Keratinocyte (primary cell): ENCODE results near the gene ADGRV1. TPM values are rescaled to one million over a fixed set of nuclear protein-coding genes. Genes with fewer than 3 reads are reported as not detected.

Experiments used
- DNase-seq: peaks from one replicate; pipeline ENCODE4 v3.0.0-alpha.2; 2011; ENCODE audit warnings: low read depth, missing footprints, low spot score
- FAIRE-seq: peaks from 2 replicates; lab custom pipeline; 2011; peaks lifted over from hg19 to GRCh38; lab: Jason Lieb, UNC
- H2AFZ ChIP-seq: 2 replicates; pipeline ENCODE4 v1.6.0; 2012; ENCODE audit warnings: low read length, control low read depth, inconsistent platforms; ENCODE audit not compliant: control insufficient read depth
- H3K27ac ChIP-seq: 2 replicates; pipeline ENCODE4 v1.5.1; 2011; ENCODE audit warnings: low read length; ENCODE audit not compliant: control insufficient read depth, insufficient read depth
- H3K27me3 ChIP-seq: 3 replicates; pipeline ENCODE4 v1.6.0; 2011; ENCODE audit warnings: low read length; ENCODE audit not compliant: control insufficient read depth, insufficient read depth; ENCODE audit errors: extremely low read depth
- H3K36me3 ChIP-seq, 2 experiments: 2 replicates in 1 of 2; 3 replicates in 1 of 2; pipeline ENCODE4 v1.5.1; 2011; ENCODE audit warnings: low read length in 2 of 2, mild to moderate bottlenecking in 1 of 2; ENCODE audit not compliant: control insufficient read depth in 2 of 2, insufficient read depth in 2 of 2; ENCODE audit errors: extremely low read depth in 1 of 2
- H3K4me1 ChIP-seq: 3 replicates; pipeline ENCODE4 v1.5.1; 2011; ENCODE audit warnings: low read length; ENCODE audit not compliant: control insufficient read depth, insufficient read depth; ENCODE audit errors: extremely low read depth
- H3K4me2 ChIP-seq: 3 replicates; pipeline ENCODE4 v1.6.0; 2011; ENCODE audit warnings: low read depth, low read length; ENCODE audit not compliant: control insufficient read depth, insufficient read depth; ENCODE audit errors: extremely low read depth
- H3K4me3 ChIP-seq, 3 experiments: fragments of 200-600 bp in 1 of 3; sonication (generic) in 1 of 3; 2 replicates in 2 of 3; 3 replicates in 1 of 3; pipeline ENCODE4 v1.5.1; 2011 to 2016; ENCODE audit warnings: low read length in 3 of 3, mild to moderate bottlenecking in 3 of 3, control low read depth in 2 of 3, inconsistent platforms in 1 of 3, low read depth in 1 of 3, mixed read lengths in 1 of 3, mixed run types in 1 of 3, moderate library complexity in 1 of 3; ENCODE audit not compliant: control insufficient read depth in 2 of 3, insufficient read depth in 2 of 3; ENCODE audit errors: extremely low read depth in 1 of 3
- H3K79me2 ChIP-seq: 2 replicates; pipeline ENCODE4 v1.6.0; 2012; ENCODE audit warnings: low read length; ENCODE audit not compliant: control insufficient read depth, insufficient read depth
- H3K9ac ChIP-seq: 3 replicates; pipeline ENCODE4 v1.6.0; 2011; ENCODE audit warnings: low read length; ENCODE audit not compliant: control insufficient read depth, insufficient read depth; ENCODE audit errors: extremely low read depth
- H3K9me1 ChIP-seq: 3 replicates; pipeline ENCODE4 v1.6.0; 2011; ENCODE audit warnings: low read length; ENCODE audit not compliant: control insufficient read depth, insufficient read depth; ENCODE audit errors: extremely low read depth
- H3K9me3 ChIP-seq: 2 replicates; pipeline ENCODE4 v1.5.1; 2012; ENCODE audit warnings: low read depth, low read length; ENCODE audit not compliant: control insufficient read depth
- H4K20me1 ChIP-seq: 3 replicates; pipeline ENCODE4 v1.6.0; 2011; ENCODE audit warnings: low read length; ENCODE audit not compliant: control insufficient read depth, insufficient read depth; ENCODE audit errors: extremely low read depth
- EZH2 ChIP-seq: IDR thresholded peaks from one replicate; pipeline ENCODE4 v1.6.1; 2012; ENCODE audit warnings: inconsistent platforms, mild to moderate bottlenecking, low read length, moderate library complexity
- dilution Hi-C: fragments of 300-500 bp; cut with MboI; formaldehyde crosslinking; loops from one replicate; pipeline ENCODE4 v1.7.0; 2020; ENCODE audit warnings: low sequenced_read_pairs; ENCODE audit not compliant: extremely low pct_ligation_motif_present
- polyA plus RNA-seq, 5 experiments: library from polyadenylated mRNA; depleted of rRNA in 3 of 5; stranded (reverse) in 3 of 5; stranded (forward) in 1 of 5; unstranded in 1 of 5; fragments of >200 nt; gene quantifications; 1 replicate in 1 of 5; 2 replicates in 3 of 5; 3 replicates in 1 of 5; pipeline versions ENCODE4 v1.2.1 to v1.2.3, GENCODE V29; 2011 to 2012; ENCODE audit warnings: missing spikeins in 2 of 5, low read depth in 1 of 5, low replicate concordance in 1 of 5
- TF ChIP-seq, protein P1 (sequence below), 3 experiments: IDR thresholded peaks in 1 of 3; conservative IDR thresholded peaks in 1 of 3; optimal IDR thresholded peaks in 1 of 3; 2 replicates in 2 of 3; 3 replicates in 1 of 3; pipeline versions ENCODE3 to v1.5.1; 2011; ENCODE audit warnings: low read length in 3 of 3, mild to moderate bottlenecking in 3 of 3, moderate library complexity in 2 of 3, control low read depth in 1 of 3, inconsistent platforms in 1 of 3; ENCODE audit not compliant: insufficient read depth in 2 of 3; ENCODE audit errors: extremely low read depth in 1 of 3

ADGRV1 gene
- polyA plus RNA-seq, 1 donor (not counting 4 experiments of a cell fraction or from before 2014, with no cell fraction given) = 0.05 TPM

- H3K36me3 ChIP-seq = no peaks in the 10 kb centered on the region
- no peak for TF ChIP-seq EZH2
- TF ChIP-seq, protein P1, sequence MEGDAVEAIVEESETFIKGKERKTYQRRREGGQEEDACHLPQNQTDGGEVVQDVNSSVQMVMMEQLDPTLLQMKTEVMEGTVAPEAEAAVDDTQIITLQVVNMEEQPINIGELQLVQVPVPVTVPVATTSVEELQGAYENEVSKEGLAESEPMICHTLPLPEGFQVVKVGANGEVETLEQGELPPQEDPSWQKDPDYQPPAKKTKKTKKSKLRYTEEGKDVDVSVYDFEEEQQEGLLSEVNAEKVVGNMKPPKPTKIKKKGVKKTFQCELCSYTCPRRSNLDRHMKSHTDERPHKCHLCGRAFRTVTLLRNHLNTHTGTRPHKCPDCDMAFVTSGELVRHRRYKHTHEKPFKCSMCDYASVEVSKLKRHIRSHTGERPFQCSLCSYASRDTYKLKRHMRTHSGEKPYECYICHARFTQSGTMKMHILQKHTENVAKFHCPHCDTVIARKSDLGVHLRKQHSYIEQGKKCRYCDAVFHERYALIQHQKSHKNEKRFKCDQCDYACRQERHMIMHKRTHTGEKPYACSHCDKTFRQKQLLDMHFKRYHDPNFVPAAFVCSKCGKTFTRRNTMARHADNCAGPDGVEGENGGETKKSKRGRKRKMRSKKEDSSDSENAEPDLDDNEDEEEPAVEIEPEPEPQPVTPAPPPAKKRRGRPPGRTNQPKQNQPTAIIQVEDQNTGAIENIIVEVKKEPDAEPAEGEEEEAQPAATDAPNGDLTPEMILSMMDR (optimal IDR thresholded peaks at IDR 0.05 in 1 of 3, IDR thresholded peaks at IDR 0.05 in 1 of 3, conservative IDR thresholded peaks at IDR 0.05 in 1 of 3; ENCODE audit: extremely low read depth in 1 of 3, insufficient read depth in 2 of 3, low read length in 3 of 3) = no peak
- H4K20me1 ChIP-seq = no peaks in the 10 kb centered on the region
- no peaks in the 10 kb centered on the region for H3K27me3 ChIP-seq
- dilution Hi-C loops = loop anchor here (25.0 kb wide), 1 partner anchor 499 kb away; the partner anchor contains the start of gene ARRDC3
- H3K27ac ChIP-seq = peak overlapping the region; percentile 33
- peak overlapping the region; percentile 7 for H2AFZ ChIP-seq
- no peaks in the 10 kb centered on the region for H3K9me3 ChIP-seq
- FAIRE-seq = peak; percentile 85
- no peaks in the 10 kb centered on the region for H3K79me2 ChIP-seq
- no peak overlapping the region for H3K4me3 ChIP-seq
- DNase-seq = peak; percentile 64
- H3K4me1 ChIP-seq = peaks cover 33% of the 10 kb centered on the region
- peak overlapping the region; percentile 57 for H3K4me2 ChIP-seq
- no peak overlapping the region for H3K9ac ChIP-seq
- no peaks in the 10 kb centered on the region for H3K9me1 ChIP-seq
Observed at GRCh38 chr5:90888511-90889324, 330.1 kb downstream of the ADGRV1 start.

- H2AFZ ChIP-seq = no peak overlapping the region
- H3K27me3 ChIP-seq = no peaks in the 10 kb centered on the region
- H3K27ac ChIP-seq = peak overlapping the region; percentile 33
- H3K9me3 ChIP-seq = no peaks in the 10 kb centered on the region
- TF ChIP-seq EZH2 = no peak
- TF ChIP-seq, protein P1 (optimal IDR thresholded peaks at IDR 0.05 in 1 of 3, IDR thresholded peaks at IDR 0.05 in 1 of 3, conservative IDR thresholded peaks at IDR 0.05 in 1 of 3; ENCODE audit: extremely low read depth in 1 of 3, insufficient read depth in 2 of 3, low read length in 3 of 3) = no peak
- FAIRE-seq = no peak
- H3K4me1 ChIP-seq = peaks cover 33% of the 10 kb centered on the region
- dilution Hi-C loops = loop anchor here (25.0 kb wide), 1 partner anchor 498 kb away; the partner anchor contains the start of gene ARRDC3
- DNase-seq = no peak
- peak overlapping the region; percentile 57 for H3K4me2 ChIP-seq
- no peak overlapping the region for H3K9ac ChIP-seq
- H3K36me3 ChIP-seq = no peaks in the 10 kb centered on the region
- no peaks in the 10 kb centered on the region for H4K20me1 ChIP-seq
- no peaks in the 10 kb centered on the region for H3K79me2 ChIP-seq
- H3K9me1 ChIP-seq = no peaks in the 10 kb centered on the region
- no peak overlapping the region for H3K4me3 ChIP-seq
Observed at GRCh38 chr5:90889325-90889600, 330.7 kb downstream of the ADGRV1 start.
